GM18909 (cell line): ENCODE measurements around the gene SLC10A7.
"Not testable (repeated sequence)": the region's sequence is repeated elsewhere in the genome, so short reads cannot be mapped to it uniquely, and the experiment has no call there.

ENCODE experiments used
- ATAC-seq: cut with Tn5 transposase; IDR thresholded peaks from one replicate; pipeline ENCODE4 v1.9.1; 2021; ENCODE audit warnings: mild to moderate bottlenecking; ENCODE audit not compliant: unreplicated experiment, poor library complexity

Gene SLC10A7

DNA sequence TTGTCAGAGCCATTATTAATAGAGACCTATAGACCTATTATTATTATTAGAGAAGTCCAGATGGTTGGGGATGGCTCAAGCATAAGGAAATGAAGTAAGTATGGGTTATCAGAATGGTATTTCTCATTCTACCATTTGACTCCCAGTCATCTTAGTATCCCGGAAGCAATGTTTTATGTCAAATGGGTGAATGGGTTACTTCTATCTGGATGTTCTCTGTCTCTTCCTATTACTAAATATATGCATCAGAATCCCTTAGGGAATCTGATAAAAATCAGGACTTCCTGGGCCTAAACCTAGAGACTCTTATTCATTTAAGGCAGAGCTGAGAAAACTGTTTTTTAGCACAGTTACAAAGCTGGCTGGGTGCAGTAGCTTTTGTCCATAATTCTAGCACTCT, 149.9 kb downstream of the SLC10A7 start:
- ATAC-seq, result no peak

- no peak for ATAC-seq
Observed at GRCh38 chr4:146370841-146371240, 150.9 kb downstream of the SLC10A7 start.

DNA sequence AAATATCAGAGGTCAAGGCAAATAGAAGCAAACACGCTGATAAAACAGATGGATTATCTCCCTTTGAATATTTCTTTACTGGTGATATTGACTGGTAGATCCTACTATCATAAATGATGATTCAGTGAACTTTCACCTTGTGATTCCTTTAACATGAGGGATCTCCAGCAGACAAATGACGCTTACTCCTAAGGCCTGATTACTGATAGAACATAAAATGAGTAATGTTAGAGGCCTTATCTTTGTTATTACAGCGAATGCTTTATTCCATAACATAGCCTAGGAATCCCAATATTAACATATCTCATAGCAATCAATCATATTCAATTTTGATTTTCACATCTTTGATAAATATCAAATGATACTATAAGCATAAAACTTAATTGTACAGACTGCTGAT, 152.3 kb downstream of the SLC10A7 start:
- no peak for ATAC-seq

- no peak for ATAC-seq
Observed at GRCh38 chr4:146368209-146368608, 153.5 kb downstream of the SLC10A7 start.

- no peak for ATAC-seq
Observed at GRCh38 chr4:146367347-146367746, 154.4 kb downstream of the SLC10A7 start.

GRCh38 chr4:146359771-146360170, 162.0 kb downstream of the SLC10A7 start:
- no peak for ATAC-seq

DNA sequence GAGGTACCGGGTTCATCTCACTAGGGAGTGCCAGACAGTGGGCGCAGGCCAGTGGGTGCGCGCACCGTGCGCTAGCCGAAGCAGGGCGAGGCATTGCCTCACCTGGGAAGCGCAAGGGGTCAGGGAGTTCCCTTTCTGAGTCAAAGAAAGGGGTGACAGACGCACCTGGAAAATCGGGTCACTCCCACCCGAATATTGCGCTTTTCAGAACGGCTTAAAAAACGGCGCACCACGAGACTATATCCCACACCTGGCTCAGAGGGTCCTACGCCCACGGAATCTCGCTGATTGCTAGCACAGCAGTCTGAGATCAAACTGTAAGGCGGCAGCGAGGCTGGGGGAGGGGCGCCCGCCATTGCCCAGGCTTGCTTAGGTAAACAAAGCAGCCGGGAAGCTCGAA, 171.6 kb downstream of the SLC10A7 start:
- not testable (repeated sequence) for ATAC-seq

- ATAC-seq, result no peak
Observed at GRCh38 chr4:146349306-146349705, 172.4 kb downstream of the SLC10A7 start.

- ATAC-seq, result no peak
Observed at GRCh38 chr4:146347822-146348221, 173.9 kb downstream of the SLC10A7 start.

- ATAC-seq, result no peak
Observed at GRCh38 chr4:146346276-146346675, 175.5 kb downstream of the SLC10A7 start.

- no peak for ATAC-seq
Observed at GRCh38 chr4:146343776-146344175, 178.0 kb downstream of the SLC10A7 start.

GRCh38 chr4:146343199-146343598, 178.5 kb downstream of the SLC10A7 start:
- ATAC-seq, result peak; percentile 87

DNA sequence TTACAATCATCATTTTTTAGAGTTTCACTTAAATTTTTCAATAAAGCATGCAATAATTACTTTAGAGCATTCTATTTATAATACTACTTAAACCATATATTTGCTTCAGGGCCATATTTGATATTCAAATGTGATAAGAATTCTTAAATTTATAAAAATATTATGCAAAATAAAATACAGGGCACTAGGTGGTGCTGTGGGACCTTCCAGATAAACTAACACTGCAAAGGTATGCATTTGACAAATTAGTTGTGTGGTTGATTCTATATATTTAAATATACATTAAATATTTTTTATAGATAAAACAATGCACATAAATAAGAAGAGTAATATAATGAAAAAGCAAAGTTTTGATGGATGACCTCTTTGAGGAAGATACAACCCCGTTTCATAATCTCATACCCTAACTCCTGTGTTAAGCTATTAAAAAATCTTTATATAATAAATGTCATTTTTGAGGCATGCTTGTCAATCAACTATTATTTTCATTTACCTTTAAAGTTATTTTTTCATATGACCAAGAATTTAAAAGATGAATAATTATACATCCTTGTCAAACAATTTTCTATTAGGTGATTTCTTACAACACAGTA, 179.0 kb downstream of the SLC10A7 start:
- no peak for ATAC-seq

GRCh38 chr4:146340798-146341197, 180.9 kb downstream of the SLC10A7 start:
- no peak for ATAC-seq

DNA sequence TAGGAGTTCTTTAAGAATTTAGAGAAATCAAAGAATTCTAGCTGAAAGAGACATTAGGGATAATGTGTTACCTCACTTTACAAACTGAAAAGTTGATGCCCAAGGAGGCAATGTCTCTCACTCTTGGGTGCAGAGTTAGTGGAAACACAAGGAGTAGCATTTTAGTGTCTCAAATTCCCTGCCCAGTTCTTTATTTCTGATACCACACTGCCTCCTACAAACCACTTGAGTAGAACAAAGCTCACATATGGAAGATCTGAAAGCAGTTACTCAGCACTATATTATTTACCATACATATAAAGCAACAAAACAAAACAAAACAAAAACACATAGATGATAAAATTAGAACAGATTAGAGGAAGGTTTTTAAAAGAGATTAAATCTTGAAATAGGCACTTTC, 183.2 kb downstream of the SLC10A7 start:
- ATAC-seq, result peak; percentile 31

GRCh38 chr4:146336410-146336807, 185.3 kb downstream of the SLC10A7 start:
- ATAC-seq, result no peak

GRCh38 chr4:146335763-146336409, 185.9 kb downstream of the SLC10A7 start:
- no peak for ATAC-seq

- ATAC-seq, result no peak
Observed at GRCh38 chr4:146334862-146335449, 186.8 kb downstream of the SLC10A7 start.

DNA sequence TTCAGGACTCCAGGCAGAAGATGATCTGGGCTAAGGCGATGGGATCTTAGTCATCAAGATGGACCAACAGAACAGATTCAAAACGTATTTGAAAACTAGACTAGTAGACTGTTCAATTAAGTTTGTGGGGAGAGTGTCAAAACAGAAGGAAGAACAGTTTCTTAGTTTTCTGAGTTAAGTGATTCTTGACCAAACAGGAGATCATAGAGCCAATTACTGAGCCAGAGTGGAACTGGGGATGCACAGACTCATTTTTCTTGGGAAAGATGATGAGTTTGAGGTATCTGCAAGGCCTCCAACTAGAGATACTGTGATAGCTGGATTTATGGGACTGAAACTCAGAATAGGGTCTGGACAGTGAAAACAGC, 187.9 kb downstream of the SLC10A7 start:
- ATAC-seq, result peak; percentile 15

- peak; percentile 90 for ATAC-seq
Observed at GRCh38 chr4:146333187-146333894, 188.4 kb downstream of the SLC10A7 start.

- ATAC-seq, result no peak
Observed at GRCh38 chr4:146330392-146330791, 191.3 kb downstream of the SLC10A7 start.
